HEK293 (cell line): ENCODE measurements around the gene FBXW2.

Experiments used
- MYNN ChIP-seq: fragments of 450-650 bp; formaldehyde crosslinking; IDR thresholded peaks from 2 replicates; pipeline ENCODE4 v1.5.1; 2016; ENCODE audit warnings: missing biosample characterization, missing genetic modification characterization, borderline replicate concordance
- ZEB2 ChIP-seq: fragments of 450-650 bp; formaldehyde crosslinking; IDR thresholded peaks from 2 replicates; pipeline ENCODE4 v1.5.1; 2016; ENCODE audit warnings: missing biosample characterization, missing genetic modification characterization
- ZFP41 ChIP-seq: fragments of 450-650 bp; formaldehyde crosslinking; IDR thresholded peaks from 2 replicates; pipeline ENCODE4 v1.5.1; 2016; ENCODE audit warnings: missing biosample characterization, missing genetic modification characterization, borderline replicate concordance
- ZNF530 ChIP-seq: fragments of 450-650 bp; formaldehyde crosslinking; IDR thresholded peaks from 2 replicates; pipeline ENCODE4 v1.5.1; 2016; ENCODE audit warnings: low read depth, missing biosample characterization, missing genetic modification characterization
- ZNF76 ChIP-seq: fragments of 450-650 bp; formaldehyde crosslinking; IDR thresholded peaks from 2 replicates; pipeline ENCODE4; 2016; ENCODE audit warnings: low read depth, missing biosample characterization, missing genetic modification characterization, borderline replicate concordance
- ZNF830 ChIP-seq: fragments of 450-650 bp; IDR thresholded peaks from 2 replicates; pipeline ENCODE4 v1.5.0; 2018; ENCODE audit warnings: missing biosample characterization, missing genetic modification characterization, low read depth, mild to moderate bottlenecking, moderate library complexity
- TF ChIP-seq, protein P1 (sequence below): fragments of 450-650 bp; formaldehyde crosslinking; IDR thresholded peaks from 2 replicates; pipeline ENCODE4 v1.5.1; 2016; ENCODE audit warnings: missing biosample characterization, missing genetic modification characterization
- TF ChIP-seq, protein P2 (sequence below): fragments of 450-650 bp; formaldehyde crosslinking; IDR thresholded peaks from 2 replicates; pipeline ENCODE4 v1.5.1; 2016; ENCODE audit warnings: missing biosample characterization, missing genetic modification characterization
- TF ChIP-seq, protein P3 (sequence below): fragments of 450-650 bp; formaldehyde crosslinking; IDR thresholded peaks from 2 replicates; pipeline ENCODE4 v1.5.1; 2016; ENCODE audit warnings: missing biosample characterization, missing genetic modification characterization

DNA sequence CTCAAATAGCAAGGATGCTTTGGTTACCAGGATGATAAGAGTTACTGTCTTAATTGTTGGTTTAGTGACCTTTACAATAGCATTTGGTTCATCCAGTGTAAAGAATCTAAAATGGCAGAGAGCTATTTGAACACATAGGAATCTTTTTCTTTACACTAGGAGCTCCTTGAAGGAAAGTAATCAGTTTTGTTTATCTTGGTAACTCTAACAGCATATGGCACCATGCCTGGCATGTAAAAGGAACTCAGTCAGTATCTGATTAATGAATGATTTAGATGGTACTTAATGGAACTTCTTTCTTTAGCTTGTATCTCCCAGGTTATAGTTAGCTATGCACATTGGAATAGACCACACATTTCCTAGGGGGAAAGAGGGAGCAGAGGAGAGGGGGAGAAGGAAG lies 39.6 kb upstream of the FBXW2 start:
- TF ChIP-seq ZFP41 (no peak), MYNN (tag by site-specific recombination) (no peak), ZEB2 (tag by site-specific recombination) (no peak), ZNF76 (tag by site-specific recombination) (no peak), ZNF830 (tag by site-specific recombination) (no peak), ZNF530 (tag by site-specific recombination) (no peak)
- TF ChIP-seq, protein P1, sequence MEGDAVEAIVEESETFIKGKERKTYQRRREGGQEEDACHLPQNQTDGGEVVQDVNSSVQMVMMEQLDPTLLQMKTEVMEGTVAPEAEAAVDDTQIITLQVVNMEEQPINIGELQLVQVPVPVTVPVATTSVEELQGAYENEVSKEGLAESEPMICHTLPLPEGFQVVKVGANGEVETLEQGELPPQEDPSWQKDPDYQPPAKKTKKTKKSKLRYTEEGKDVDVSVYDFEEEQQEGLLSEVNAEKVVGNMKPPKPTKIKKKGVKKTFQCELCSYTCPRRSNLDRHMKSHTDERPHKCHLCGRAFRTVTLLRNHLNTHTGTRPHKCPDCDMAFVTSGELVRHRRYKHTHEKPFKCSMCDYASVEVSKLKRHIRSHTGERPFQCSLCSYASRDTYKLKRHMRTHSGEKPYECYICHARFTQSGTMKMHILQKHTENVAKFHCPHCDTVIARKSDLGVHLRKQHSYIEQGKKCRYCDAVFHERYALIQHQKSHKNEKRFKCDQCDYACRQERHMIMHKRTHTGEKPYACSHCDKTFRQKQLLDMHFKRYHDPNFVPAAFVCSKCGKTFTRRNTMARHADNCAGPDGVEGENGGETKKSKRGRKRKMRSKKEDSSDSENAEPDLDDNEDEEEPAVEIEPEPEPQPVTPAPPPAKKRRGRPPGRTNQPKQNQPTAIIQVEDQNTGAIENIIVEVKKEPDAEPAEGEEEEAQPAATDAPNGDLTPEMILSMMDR (tag by site-specific recombination) = no peak
- TF ChIP-seq, protein P2, sequence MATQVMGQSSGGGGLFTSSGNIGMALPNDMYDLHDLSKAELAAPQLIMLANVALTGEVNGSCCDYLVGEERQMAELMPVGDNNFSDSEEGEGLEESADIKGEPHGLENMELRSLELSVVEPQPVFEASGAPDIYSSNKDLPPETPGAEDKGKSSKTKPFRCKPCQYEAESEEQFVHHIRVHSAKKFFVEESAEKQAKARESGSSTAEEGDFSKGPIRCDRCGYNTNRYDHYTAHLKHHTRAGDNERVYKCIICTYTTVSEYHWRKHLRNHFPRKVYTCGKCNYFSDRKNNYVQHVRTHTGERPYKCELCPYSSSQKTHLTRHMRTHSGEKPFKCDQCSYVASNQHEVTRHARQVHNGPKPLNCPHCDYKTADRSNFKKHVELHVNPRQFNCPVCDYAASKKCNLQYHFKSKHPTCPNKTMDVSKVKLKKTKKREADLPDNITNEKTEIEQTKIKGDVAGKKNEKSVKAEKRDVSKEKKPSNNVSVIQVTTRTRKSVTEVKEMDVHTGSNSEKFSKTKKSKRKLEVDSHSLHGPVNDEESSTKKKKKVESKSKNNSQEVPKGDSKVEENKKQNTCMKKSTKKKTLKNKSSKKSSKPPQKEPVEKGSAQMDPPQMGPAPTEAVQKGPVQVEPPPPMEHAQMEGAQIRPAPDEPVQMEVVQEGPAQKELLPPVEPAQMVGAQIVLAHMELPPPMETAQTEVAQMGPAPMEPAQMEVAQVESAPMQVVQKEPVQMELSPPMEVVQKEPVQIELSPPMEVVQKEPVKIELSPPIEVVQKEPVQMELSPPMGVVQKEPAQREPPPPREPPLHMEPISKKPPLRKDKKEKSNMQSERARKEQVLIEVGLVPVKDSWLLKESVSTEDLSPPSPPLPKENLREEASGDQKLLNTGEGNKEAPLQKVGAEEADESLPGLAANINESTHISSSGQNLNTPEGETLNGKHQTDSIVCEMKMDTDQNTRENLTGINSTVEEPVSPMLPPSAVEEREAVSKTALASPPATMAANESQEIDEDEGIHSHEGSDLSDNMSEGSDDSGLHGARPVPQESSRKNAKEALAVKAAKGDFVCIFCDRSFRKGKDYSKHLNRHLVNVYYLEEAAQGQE (tag by site-specific recombination) = no peak
- TF ChIP-seq, protein P3, sequence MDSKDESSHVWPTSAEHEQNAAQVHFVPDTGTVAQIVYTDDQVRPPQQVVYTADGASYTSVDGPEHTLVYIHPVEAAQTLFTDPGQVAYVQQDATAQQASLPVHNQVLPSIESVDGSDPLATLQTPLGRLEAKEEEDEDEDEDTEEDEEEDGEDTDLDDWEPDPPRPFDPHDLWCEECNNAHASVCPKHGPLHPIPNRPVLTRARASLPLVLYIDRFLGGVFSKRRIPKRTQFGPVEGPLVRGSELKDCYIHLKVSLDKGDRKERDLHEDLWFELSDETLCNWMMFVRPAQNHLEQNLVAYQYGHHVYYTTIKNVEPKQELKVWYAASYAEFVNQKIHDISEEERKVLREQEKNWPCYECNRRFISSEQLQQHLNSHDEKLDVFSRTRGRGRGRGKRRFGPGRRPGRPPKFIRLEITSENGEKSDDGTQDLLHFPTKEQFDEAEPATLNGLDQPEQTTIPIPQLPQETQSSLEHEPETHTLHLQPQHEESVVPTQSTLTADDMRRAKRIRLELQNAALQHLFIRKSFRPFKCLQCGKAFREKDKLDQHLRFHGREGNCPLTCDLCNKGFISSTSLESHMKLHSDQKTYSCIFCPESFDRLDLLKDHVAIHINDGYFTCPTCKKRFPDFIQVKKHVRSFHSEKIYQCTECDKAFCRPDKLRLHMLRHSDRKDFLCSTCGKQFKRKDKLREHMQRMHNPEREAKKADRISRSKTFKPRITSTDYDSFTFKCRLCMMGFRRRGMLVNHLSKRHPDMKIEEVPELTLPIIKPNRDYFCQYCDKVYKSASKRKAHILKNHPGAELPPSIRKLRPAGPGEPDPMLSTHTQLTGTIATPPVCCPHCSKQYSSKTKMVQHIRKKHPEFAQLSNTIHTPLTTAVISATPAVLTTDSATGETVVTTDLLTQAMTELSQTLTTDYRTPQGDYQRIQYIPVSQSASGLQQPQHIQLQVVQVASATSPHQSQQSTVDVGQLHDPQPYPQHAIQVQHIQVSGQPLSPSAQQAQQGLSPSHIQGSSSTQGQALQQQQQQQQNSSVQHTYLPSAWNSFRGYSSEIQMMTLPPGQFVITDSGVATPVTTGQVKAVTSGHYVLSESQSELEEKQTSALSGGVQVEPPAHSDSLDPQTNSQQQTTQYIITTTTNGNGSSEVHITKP (tag by site-specific recombination) = no peak
